RWPE2 (cell line): ENCODE data around the gene BARD1.
"Not testable (repeated sequence)": the region's sequence is repeated elsewhere in the genome, so short reads cannot be mapped to it uniquely, and the experiment has no call there.

Experiments
- ATAC-seq: fragments of 200-7000 bp; cut with Tn5 transposase; 3 replicates; pipeline ENCODE4 v1.9.1; 2021; ENCODE audit warnings: low read depth
- DNase-seq: peaks from one replicate; pipeline ENCODE4 v3.0.0-alpha.2; 2020; ENCODE audit warnings: low spot score
- H3K27ac ChIP-seq: fragments of 450-650 bp; 2 replicates; pipeline ENCODE4 v1.5.1; 2017; ENCODE audit warnings: mild to moderate bottlenecking; ENCODE audit not compliant: poor library complexity, severe bottlenecking
- H3K27me3 ChIP-seq: fragments of 250-450 bp; sonication (Bioruptor Pico); 2 replicates; pipeline ENCODE4 v1.5.1; 2021; ENCODE audit warnings: mild to moderate bottlenecking, moderate library complexity; ENCODE audit not compliant: insufficient read depth, poor library complexity, severe bottlenecking
- H3K36me3 ChIP-seq: fragments of 250-450 bp; sonication (Bioruptor Pico); 2 replicates; pipeline ENCODE4 v1.5.1; 2020; ENCODE audit warnings: low read depth, mild to moderate bottlenecking, moderate library complexity
- H3K4me1 ChIP-seq: fragments of 250-450 bp; sonication (Bioruptor Pico); 2 replicates; pipeline ENCODE4 v1.5.1; 2021; ENCODE audit warnings: mild to moderate bottlenecking, moderate library complexity; ENCODE audit not compliant: insufficient read depth, poor library complexity, severe bottlenecking
- H3K4me3 ChIP-seq: fragments of 250-450 bp; sonication (Bioruptor Pico); 2 replicates; pipeline ENCODE4 v1.5.1; 2021; ENCODE audit warnings: mild to moderate bottlenecking, moderate library complexity; ENCODE audit not compliant: severe bottlenecking
- H3K9me3 ChIP-seq: fragments of 250-450 bp; sonication (Bioruptor Pico); 2 replicates; pipeline ENCODE4 v1.5.1; 2021; ENCODE audit warnings: mild to moderate bottlenecking, moderate library complexity; ENCODE audit not compliant: severe bottlenecking
- TF ChIP-seq, protein P1 (sequence below): fragments of 450-650 bp; IDR thresholded peaks from one replicate; pipeline ENCODE4 v1.5.1; 2017; ENCODE audit warnings: mild to moderate bottlenecking, moderate library complexity; ENCODE audit not compliant: poor library complexity, severe bottlenecking

Gene BARD1

DNA sequence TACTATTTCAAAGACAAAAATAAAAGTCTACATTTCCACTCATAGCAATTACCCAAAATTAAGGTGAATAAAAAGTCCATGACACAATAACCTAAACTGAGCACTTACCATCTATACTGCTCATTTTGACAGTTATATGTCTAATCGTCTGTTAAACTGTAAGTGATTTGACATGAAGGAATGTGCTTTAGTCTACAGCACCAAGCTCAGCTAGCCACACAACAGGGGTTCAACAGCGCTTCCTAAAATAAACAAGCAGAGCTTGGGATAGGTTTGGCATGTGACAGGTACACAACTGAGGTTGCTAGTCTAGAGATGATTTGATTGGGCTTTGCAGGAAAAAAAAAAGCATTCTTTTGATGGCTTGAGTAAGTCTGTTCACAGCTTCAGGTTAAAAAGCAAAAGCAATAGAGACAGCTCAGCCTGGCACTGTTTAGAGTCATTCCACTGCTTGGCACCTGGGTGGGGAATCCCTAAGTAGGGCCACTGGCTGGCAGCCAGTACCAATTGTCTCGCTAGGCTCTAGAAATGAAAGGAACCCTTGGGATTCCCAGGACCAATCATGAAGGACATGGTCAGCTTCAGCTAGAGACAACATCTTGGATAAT lies 78.6 kb downstream of the BARD1 start:
- TF ChIP-seq, protein P1, sequence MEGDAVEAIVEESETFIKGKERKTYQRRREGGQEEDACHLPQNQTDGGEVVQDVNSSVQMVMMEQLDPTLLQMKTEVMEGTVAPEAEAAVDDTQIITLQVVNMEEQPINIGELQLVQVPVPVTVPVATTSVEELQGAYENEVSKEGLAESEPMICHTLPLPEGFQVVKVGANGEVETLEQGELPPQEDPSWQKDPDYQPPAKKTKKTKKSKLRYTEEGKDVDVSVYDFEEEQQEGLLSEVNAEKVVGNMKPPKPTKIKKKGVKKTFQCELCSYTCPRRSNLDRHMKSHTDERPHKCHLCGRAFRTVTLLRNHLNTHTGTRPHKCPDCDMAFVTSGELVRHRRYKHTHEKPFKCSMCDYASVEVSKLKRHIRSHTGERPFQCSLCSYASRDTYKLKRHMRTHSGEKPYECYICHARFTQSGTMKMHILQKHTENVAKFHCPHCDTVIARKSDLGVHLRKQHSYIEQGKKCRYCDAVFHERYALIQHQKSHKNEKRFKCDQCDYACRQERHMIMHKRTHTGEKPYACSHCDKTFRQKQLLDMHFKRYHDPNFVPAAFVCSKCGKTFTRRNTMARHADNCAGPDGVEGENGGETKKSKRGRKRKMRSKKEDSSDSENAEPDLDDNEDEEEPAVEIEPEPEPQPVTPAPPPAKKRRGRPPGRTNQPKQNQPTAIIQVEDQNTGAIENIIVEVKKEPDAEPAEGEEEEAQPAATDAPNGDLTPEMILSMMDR = no peak
- H3K9me3 ChIP-seq = no peaks in the 10 kb centered on the region
- H3K4me1 ChIP-seq = no peaks in the 10 kb centered on the region
- no peak for DNase-seq
- ATAC-seq = no peak
- H3K4me3 ChIP-seq = no peak overlapping the region
- H3K36me3 ChIP-seq = peaks cover 59% of the 10 kb centered on the region
- no peak overlapping the region for H3K27ac ChIP-seq
- H3K27me3 ChIP-seq = no peaks in the 10 kb centered on the region

DNA sequence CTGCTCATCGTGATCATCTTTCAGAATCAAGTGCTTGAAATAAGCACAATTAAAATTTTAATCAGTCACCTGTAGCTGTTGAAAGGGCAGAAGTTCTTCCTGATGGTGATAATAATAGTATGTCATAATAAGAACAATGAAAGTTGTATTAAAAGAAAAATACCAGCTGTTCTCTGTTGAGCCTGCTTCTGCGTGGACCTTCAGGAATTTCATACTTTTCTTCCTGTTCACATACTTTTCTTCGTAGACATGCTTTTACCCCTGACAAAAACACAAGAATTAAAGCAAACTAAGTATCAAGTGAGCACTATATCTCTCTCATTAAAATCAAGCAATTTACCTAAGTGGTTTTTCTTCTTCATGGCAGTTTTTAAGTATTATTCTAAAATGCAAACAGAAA lies 79.2 kb downstream of the BARD1 start:
- DNase-seq = no peak
- no peak overlapping the region for H3K4me3 ChIP-seq
- H3K27ac ChIP-seq = no peak overlapping the region
- no peaks in the 10 kb centered on the region for H3K4me1 ChIP-seq
- H3K9me3 ChIP-seq = no peaks in the 10 kb centered on the region
- peaks cover 59% of the 10 kb centered on the region for H3K36me3 ChIP-seq
- ATAC-seq = no peak
- H3K27me3 ChIP-seq = no peaks in the 10 kb centered on the region
- TF ChIP-seq, protein P1 = no peak

DNA sequence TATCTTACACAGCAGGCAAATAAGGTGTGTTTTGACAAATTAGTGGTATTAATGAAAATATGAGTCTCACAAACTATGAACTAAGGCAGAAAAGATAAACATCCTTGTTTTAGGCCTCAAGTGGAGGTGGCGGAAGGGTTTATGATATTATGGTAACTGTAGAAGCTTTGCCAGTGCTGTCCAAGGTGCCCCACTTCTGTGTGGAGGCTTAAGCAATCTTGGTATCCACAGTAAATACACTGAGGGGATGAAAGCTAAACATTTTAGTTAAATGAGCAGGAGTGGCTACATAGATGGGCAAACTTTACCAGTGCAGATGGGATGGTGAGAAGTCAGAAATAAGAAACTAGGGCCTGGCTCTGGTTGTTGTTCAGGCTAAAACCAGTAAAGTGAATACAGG lies 84.7 kb downstream of the BARD1 start:
- Histone ChIP-seq H3K27me3 (no peaks in the 10 kb centered on the region), H3K4me3 (no peak overlapping the region), H3K27ac (no peak overlapping the region), H3K36me3 (peaks cover 32% of the 10 kb centered on the region), H3K9me3 (no peaks in the 10 kb centered on the region), H3K4me1 (no peaks in the 10 kb centered on the region)
- TF ChIP-seq, protein P1 = no peak
- no peak for ATAC-seq
- no peak for DNase-seq

DNA sequence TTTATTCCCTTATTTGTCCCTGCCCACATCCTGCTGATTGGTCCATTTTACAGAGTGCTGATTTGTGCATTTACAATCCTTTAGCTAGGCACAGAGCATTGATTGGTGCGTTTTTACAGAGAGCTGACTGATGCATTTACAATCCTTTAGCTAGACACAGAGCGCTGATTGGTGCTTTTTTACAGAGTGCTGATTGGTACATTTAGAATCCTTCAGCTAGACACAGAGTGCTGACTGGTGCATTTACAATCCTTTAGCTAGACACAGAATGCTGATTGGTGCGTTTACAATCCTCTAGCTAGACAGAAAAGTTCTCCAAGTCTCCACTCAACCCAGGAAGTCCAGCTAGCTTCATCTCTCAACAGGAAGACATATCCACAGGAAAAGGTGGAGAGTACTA lies 91.6 kb downstream of the BARD1 start:
- not testable (repeated sequence) for H3K27me3 ChIP-seq

DNA sequence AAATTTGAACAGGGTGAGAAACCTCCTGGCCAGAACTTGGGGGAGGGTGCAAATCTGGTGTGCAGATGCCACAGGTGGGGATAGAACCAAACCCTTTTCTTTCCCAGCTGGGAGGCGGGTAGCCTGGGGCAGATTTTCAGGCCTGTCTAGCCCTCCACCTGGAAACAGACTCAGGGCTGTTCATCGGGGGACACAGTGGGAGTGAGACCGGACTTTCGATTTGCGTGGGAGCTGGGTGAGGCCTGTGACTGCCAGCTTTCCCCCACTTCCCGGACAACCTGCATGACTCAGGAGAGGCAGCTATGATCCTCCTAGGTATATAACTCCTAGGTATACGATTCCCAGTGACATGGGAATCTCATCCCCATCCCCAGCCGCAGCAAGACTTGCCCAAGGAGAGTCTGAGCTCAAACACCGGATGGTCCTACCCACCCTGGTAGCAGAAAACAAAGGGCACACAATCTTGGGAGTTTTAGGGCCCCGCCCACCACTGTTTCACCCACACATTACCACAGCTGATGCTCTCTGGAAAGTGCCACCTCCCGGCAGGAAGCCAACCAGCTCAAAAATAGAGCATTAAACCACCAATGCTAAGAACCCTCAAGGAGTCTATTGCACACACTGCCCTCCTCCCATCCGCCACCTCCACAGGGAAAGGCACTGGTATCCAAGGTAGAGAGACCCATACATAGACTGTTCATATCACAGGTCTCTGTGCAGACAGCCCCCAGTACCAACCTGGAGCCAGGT lies 92.5 kb downstream of the BARD1 start:
- DNase-seq (no peak), ATAC-seq (no peak)
- Histone ChIP-seq H3K4me1 (peaks cover 5% of the 10 kb centered on the region), H3K27me3 (no peaks in the 10 kb centered on the region), H3K4me3 (no peak overlapping the region), H3K36me3 (no peaks in the 10 kb centered on the region), H3K27ac (no peak overlapping the region), H3K9me3 (no peaks in the 10 kb centered on the region)
- TF ChIP-seq, protein P1 = no peak

More for the DNA sequence above, 91.6 kb downstream of the BARD1 start:
- H3K36me3 ChIP-seq, H3K4me1 ChIP-seq, H3K9me3 ChIP-seq, H3K27ac ChIP-seq, DNase-seq, ATAC-seq, H3K4me3 ChIP-seq: not testable (repeated sequence)
